Psoas muscle (tissue), 8 donors: ENCODE results near the gene GPATCH8. TPM values are rescaled to one million over a fixed set of nuclear protein-coding genes. Genes with fewer than 3 reads are reported as not detected.

Experiments used
- ATAC-seq, 4 donors: fragments of 200-7000 bp; cut with Tn5 transposase; one replicate each; pipeline ENCODE4 v1.9.1; 2020; ENCODE audit warnings: moderate library complexity in 3 of 4, mild to moderate bottlenecking in 2 of 4
- DNase-seq, 2 donors: peaks; one replicate each; pipeline ENCODE4 v3.0.0-alpha.2; 2020
- H3K27ac ChIP-seq: fragments of 200-600 bp; one replicate; pipeline ENCODE4 v1.8.0; 2022
- H3K27me3 ChIP-seq, 3 donors: fragments of 200-600 bp in 1 of 3; one replicate each; pipeline versions ENCODE4 v1.6.1 to v1.8.0; 2013 to 2022; ENCODE audit warnings: low read length in 2 of 3, mild to moderate bottlenecking in 2 of 3, moderate library complexity in 1 of 3; ENCODE audit not compliant: insufficient read depth in 3 of 3
- H3K36me3 ChIP-seq, 2 donors: fragments of 200-600 bp in 1 of 2; one replicate each; pipeline versions ENCODE4 v1.6.1 to v1.8.0; 2013 to 2022; ENCODE audit warnings: low read depth in 1 of 2, mild to moderate bottlenecking in 1 of 2, moderate library complexity in 1 of 2; ENCODE audit not compliant: insufficient read depth in 1 of 2
- H3K4me1 ChIP-seq: fragments of 200-600 bp; one replicate; pipeline ENCODE4 v1.8.0; 2022
- H3K4me3 ChIP-seq: fragments of 200-600 bp; one replicate; pipeline ENCODE4 v1.8.0; 2022; ENCODE audit warnings: mild to moderate bottlenecking
- H3K9me3 ChIP-seq: fragments of 200-600 bp; one replicate; pipeline ENCODE4 v1.8.0; 2022
- WGBS, 3 donors: extraction: QIAGEN DNeasy Blood & Tissue Kit; methylation state at CpG; one replicate each; pipeline versions ENCODE4 v1.1.6 to v1.1.7; 2013; 5-methylcytosine and 5-hydroxymethylcytosine counted together
- intact Hi-C, 2 donors: fragments of 100-400 bp; cut with DNase I; formaldehyde crosslinking; loops; one replicate each; pipeline versions ENCODE4 v1.11.0 to v1.14.2; 2022
- polyA plus RNA-seq, 3 donors: library from polyadenylated mRNA; stranded (reverse); fragments of 200-250 nt; gene quantifications; one replicate each; pipeline ENCODE4 v1.2.3, GENCODE V29; 2013
- total RNA-seq, 4 donors: library from RNA; stranded (reverse); fragmentation: NEBNext Ultra II Directional in 2 of 4; extraction: Animal tissue kit (Norgen Biotek cat#: 25700) in 2 of 4; gene quantifications; one replicate each; pipeline versions ENCODE4 v1.2.1 to v1.2.4, GENCODE V29; 2021 to 2023
- TF ChIP-seq, protein P1 (sequence below): fragments of 200-600 bp; IDR thresholded peaks from one replicate; pipeline ENCODE4 v1.8.0; 2022; ENCODE audit warnings: antibody characterized with exemption
- donor health status: healthy with polysubstance abuse.
- donor health status: DM: no; HTN: no; CAD: no; lungs with moderate emphysema.
- donor health status: Bipolar disorder and iron deficiency.
- donor health status: healthy.
- donor health status: DM: yes; HTN: yes; CAD: no.
- donor health status: DM: no; HTN: no; CAD: no.
- donor health status: DM: no; HTN: no; CAD: no.
- donor health status: DM: yes; HTN: yes; CAD: no.

Gene GPATCH8
- total and polyA plus RNA-seq, 7 donors: 5.7 to 28.1 (median 19.0) TPM

DNA sequence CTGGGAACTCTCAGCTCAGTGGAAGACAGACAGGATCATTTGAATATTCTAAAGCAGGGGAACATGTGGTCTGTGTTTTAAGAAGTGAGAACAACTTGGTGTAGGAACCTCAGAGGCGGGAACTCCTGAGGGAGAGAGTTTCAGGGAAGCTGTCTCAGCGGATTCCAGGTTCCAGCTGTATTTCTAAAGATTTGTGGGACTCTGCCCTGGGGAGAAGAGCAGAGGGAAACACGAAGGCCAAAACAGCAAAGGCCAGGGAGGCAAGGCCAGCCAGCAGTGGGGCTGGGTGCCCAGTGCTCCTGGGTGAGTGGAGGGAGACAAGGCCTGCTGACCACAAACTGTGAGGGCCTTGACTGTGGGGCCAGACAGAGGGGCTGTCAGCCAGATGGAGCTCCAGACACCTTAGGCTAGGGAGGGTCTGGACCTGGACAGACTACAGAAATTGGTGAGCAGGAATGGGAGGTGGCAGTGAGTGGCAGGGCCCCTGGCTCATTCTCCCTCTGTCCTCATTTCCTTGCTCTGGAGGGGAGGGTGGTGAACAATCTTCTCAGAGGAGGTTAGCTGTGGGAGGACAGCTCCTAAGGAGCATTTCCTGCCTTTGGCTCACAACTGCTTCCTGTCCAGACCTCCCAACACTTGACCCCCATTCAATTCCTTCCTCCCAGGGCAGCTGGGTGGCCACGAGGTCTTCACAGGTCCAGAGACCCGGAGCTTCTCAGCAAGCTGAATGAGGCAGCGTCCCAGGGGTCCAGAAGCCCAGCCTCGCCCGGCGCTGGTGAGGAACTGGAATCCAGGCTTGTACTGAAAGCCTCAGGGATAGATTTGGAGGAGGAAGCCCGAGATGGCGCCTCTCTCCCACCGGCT lies 33.1 kb upstream of the GPATCH8 start:
- DNase-seq (no peak), ATAC-seq (no peak)
- Histone ChIP-seq H3K4me3 (no peak overlapping the region), H3K27me3 (peaks cover 0 to 12% (median 0%) of the 10 kb centered on the region in 3 donors), H3K27ac (no peak overlapping the region), H3K4me1 (no peaks in the 10 kb centered on the region), H3K36me3 (no peaks in the 10 kb centered on the region), H3K9me3 (no peaks in the 10 kb centered on the region)
- TF ChIP-seq, protein P1, sequence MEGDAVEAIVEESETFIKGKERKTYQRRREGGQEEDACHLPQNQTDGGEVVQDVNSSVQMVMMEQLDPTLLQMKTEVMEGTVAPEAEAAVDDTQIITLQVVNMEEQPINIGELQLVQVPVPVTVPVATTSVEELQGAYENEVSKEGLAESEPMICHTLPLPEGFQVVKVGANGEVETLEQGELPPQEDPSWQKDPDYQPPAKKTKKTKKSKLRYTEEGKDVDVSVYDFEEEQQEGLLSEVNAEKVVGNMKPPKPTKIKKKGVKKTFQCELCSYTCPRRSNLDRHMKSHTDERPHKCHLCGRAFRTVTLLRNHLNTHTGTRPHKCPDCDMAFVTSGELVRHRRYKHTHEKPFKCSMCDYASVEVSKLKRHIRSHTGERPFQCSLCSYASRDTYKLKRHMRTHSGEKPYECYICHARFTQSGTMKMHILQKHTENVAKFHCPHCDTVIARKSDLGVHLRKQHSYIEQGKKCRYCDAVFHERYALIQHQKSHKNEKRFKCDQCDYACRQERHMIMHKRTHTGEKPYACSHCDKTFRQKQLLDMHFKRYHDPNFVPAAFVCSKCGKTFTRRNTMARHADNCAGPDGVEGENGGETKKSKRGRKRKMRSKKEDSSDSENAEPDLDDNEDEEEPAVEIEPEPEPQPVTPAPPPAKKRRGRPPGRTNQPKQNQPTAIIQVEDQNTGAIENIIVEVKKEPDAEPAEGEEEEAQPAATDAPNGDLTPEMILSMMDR: no peak
- 53 to 67% (median 59%) methylated on average over 12 of the region's 12 CpGs for WGBS, 3 donors
- intact Hi-C loops: no loop called here

DNA sequence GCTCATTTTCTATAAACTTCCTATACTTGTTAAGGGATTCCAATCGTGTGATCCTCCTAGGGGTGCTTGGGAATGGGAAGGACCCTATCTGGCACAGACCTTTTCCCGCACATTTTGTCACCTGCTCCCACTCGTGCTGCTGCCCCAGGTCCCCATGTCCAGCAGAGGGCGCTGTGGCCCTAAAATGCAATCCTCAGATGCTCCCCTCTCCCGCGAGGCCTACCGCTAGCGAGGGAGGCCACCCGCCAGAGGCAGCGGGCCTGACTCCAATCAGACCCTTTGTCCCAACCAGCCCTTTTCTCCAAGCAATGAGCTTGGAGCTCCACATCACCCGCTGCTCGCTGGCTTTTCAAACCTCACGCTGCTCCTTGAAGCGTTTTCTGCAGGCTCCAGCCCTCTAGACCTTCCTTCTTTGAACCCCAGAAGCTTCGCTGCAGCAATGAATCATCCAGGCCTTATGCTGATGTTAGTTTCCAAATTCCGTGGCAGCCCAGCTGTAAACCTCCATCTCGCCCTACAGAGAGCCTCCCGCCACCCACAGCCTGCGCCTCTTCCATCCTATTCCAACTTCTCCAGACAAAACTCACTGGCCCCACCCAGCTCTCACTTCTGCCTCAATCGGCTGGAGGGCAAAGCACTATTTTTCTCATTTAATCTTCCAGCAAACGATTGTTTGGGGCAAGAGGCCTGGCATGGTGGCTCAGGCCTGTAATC lies 30.5 kb upstream of the GPATCH8 start:
- H3K27ac ChIP-seq: no peak overlapping the region
- intact Hi-C loops: loop anchor here in 1 of 2 donors (2.0 kb wide), 1 partner anchor 103 kb away; no protein-coding TSS in a partner anchor
- no peaks in the 10 kb centered on the region for H3K9me3 ChIP-seq
- peak overlapping the region; percentile 22 for H3K4me3 ChIP-seq
- no peaks in the 10 kb centered on the region for H3K27me3 ChIP-seq
- ATAC-seq (peak; percentile 81 to 95 (median 88)), DNase-seq (peak; percentile 86 to 92)
- TF ChIP-seq, protein P1: peak; percentile 94
- WGBS, 3 donors: 27 to 32% (median 30%) methylated on average over 21 of the region's 21 CpGs
- H3K36me3 ChIP-seq: no peaks in the 10 kb centered on the region
- H3K4me1 ChIP-seq: no peaks in the 10 kb centered on the region

DNA sequence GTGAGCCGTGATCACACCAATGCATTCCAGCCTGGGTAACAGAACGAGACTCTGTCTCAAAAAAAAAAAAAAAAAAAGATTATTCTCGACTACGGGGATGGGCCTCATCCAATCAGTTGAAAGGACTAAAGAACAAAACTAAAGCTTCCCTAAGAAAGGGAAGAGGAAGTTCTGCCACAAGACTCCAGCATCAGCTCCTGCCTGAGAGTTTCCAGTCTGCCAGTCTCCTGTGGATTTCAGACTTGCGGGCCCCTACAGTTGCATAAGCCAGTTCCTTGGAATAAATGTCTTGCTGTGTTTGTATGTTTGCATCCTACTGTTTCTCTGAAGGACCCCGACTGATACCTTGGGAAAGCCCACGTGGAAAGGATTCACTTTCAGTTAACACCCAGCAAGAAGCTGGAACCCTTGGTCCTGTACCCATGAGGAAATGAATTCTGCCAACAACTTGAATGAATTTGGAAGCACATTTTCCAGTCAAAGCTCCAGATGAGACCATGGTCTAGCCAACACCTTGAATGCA lies 27.8 kb upstream of the GPATCH8 start:
- WGBS, 3 donors: 71 to 87% (median 76%) methylated on average over 7 of the region's 7 CpGs
- H3K27me3 ChIP-seq: peaks cover 0 to 2% (median 0%) of the 10 kb centered on the region in 3 donors
- H3K9me3 ChIP-seq: no peaks in the 10 kb centered on the region
- no peak for ATAC-seq
- no peak overlapping the region for H3K27ac ChIP-seq
- no peaks in the 10 kb centered on the region for H3K36me3 ChIP-seq
- TF ChIP-seq, protein P1: no peak
- no peak overlapping the region for H3K4me3 ChIP-seq
- DNase-seq: no peak
- H3K4me1 ChIP-seq: no peaks in the 10 kb centered on the region
- intact Hi-C loops: loop anchor here in 1 of 2 donors (2.0 kb wide), 1 partner anchor 104 kb away; no protein-coding TSS in a partner anchor

DNA sequence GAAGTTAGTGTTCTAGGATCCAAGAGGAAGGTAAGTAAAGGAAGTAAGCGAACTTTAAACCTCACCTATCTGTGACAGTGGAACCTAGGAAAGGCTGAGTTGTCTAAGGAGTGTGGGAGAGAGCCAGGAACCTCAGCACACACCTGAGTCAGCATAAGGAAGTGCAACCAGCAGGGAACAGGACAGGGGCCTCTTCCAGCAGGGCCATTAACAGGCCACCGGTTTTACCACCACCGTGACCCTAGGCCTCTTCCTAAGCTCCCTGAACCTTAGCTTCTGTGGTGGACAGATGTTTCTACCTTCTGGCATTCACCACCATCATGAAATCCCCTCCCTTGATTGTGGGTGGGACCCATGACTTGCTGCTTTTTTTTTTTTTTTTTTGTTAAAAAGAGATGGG lies 26.7 kb upstream of the GPATCH8 start:
- intact Hi-C loops: loop anchor here in 1 of 2 donors (2.0 kb wide), 1 partner anchor 105 kb away; no protein-coding TSS in a partner anchor
- H3K9me3 ChIP-seq: no peaks in the 10 kb centered on the region
- 72 to 78% (median 74%) methylated on average over 3 of the region's 3 CpGs for WGBS, 3 donors
- DNase-seq (no peak), ATAC-seq (no peak)
- H3K27me3 ChIP-seq: peaks cover 0 to 2% (median 0%) of the 10 kb centered on the region in 3 donors
- no peaks in the 10 kb centered on the region for H3K4me1 ChIP-seq
- TF ChIP-seq, protein P1: no peak
- no peak overlapping the region for H3K4me3 ChIP-seq
- H3K27ac ChIP-seq: no peak overlapping the region
- no peaks in the 10 kb centered on the region for H3K36me3 ChIP-seq
